Measurements from ENCODE around the gene HYCC1. TPM values are rescaled to one million over a fixed set of nuclear protein-coding genes. Genes with fewer than 3 reads are reported as not detected.
A peak's percentile ranks its signal among the peaks of the same experiment; 100 is the strongest.

The HYCC1 gene
- polyA plus RNA-seq, 1 donor (not counting 4 experiments of a cell fraction or from before 2014, with no cell fraction given) = 35.8 TPM

GRCh38 chr7:22992874-22993840 lies 20.8 kb downstream of the HYCC1 start:
- FAIRE-seq (peak; percentile 34), DNase-seq (ENCODE audit: low read depth, low spot score) (no peak)
- peaks cover 12% of the 10 kb centered on the region for H3K4me1 ChIP-seq (ENCODE audit: control insufficient read depth, extremely low read depth, insufficient read depth, low read length)
- H2AFZ ChIP-seq (ENCODE audit: control insufficient read depth, low read length) = no peak overlapping the region
- no peaks in the 10 kb centered on the region for H3K27me3 ChIP-seq (ENCODE audit: control insufficient read depth, extremely low read depth, insufficient read depth, low read length)
- no peaks in the 10 kb centered on the region for H4K20me1 ChIP-seq (ENCODE audit: control insufficient read depth, extremely low read depth, insufficient read depth, low read length)
- TF ChIP-seq EZH2 (IDR thresholded peaks at IDR 0.05; ENCODE audit: low read length) = no peak
- no peak for TF ChIP-seq CTCF (optimal IDR thresholded peaks at IDR 0.05 in 1 of 3, IDR thresholded peaks at IDR 0.05 in 1 of 3, conservative IDR thresholded peaks at IDR 0.05 in 1 of 3; ENCODE audit: extremely low read depth in 1 of 3, insufficient read depth in 2 of 3, low read length in 3 of 3)
- H3K79me2 ChIP-seq (ENCODE audit: control insufficient read depth, insufficient read depth, low read length) = peaks cover 51% of the 10 kb centered on the region
- H3K9me3 ChIP-seq (ENCODE audit: control insufficient read depth, low read depth, low read length) = no peaks in the 10 kb centered on the region
- dilution Hi-C loops (cut with MboI; ENCODE audit: extremely low pct_ligation_motif_present, low sequenced_read_pairs) = no loop called here
- no peak overlapping the region for H3K4me2 ChIP-seq (ENCODE audit: control insufficient read depth, extremely low read depth, insufficient read depth, low read depth, low read length)
- H3K4me3 ChIP-seq (ENCODE audit: control insufficient read depth in 2 of 3, extremely low read depth in 1 of 3, insufficient read depth in 2 of 3, low read depth in 1 of 3, low read length in 3 of 3) = no peak overlapping the region
- H3K9ac ChIP-seq (ENCODE audit: control insufficient read depth, extremely low read depth, insufficient read depth, low read length) = no peak overlapping the region
- H3K36me3 ChIP-seq (ENCODE audit: control insufficient read depth in 2 of 2, extremely low read depth in 1 of 2, insufficient read depth in 2 of 2, low read length in 2 of 2) = no peaks in the 10 kb centered on the region
- H3K9me1 ChIP-seq (ENCODE audit: control insufficient read depth, extremely low read depth, insufficient read depth, low read length) = no peaks in the 10 kb centered on the region
- no peak overlapping the region for H3K27ac ChIP-seq (ENCODE audit: control insufficient read depth, insufficient read depth, low read length)

- TF ChIP-seq EZH2 (IDR thresholded peaks at IDR 0.05; ENCODE audit: low read length) (no peak), CTCF (optimal IDR thresholded peaks at IDR 0.05 in 1 of 3, IDR thresholded peaks at IDR 0.05 in 1 of 3, conservative IDR thresholded peaks at IDR 0.05 in 1 of 3; ENCODE audit: extremely low read depth in 1 of 3, insufficient read depth in 2 of 3, low read length in 3 of 3) (no peak)
- no peak overlapping the region for H3K27ac ChIP-seq (ENCODE audit: control insufficient read depth, insufficient read depth, low read length)
- H3K9ac ChIP-seq (ENCODE audit: control insufficient read depth, extremely low read depth, insufficient read depth, low read length) = no peak overlapping the region
- FAIRE-seq = no peak
- H3K4me2 ChIP-seq (ENCODE audit: control insufficient read depth, extremely low read depth, insufficient read depth, low read depth, low read length) = no peak overlapping the region
- H3K9me1 ChIP-seq (ENCODE audit: control insufficient read depth, extremely low read depth, insufficient read depth, low read length) = no peaks in the 10 kb centered on the region
- no peak overlapping the region for H2AFZ ChIP-seq (ENCODE audit: control insufficient read depth, low read length)
- no peaks in the 10 kb centered on the region for H3K27me3 ChIP-seq (ENCODE audit: control insufficient read depth, extremely low read depth, insufficient read depth, low read length)
- peaks cover 42% of the 10 kb centered on the region for H3K79me2 ChIP-seq (ENCODE audit: control insufficient read depth, insufficient read depth, low read length)
- no peaks in the 10 kb centered on the region for H3K36me3 ChIP-seq (ENCODE audit: control insufficient read depth in 2 of 2, extremely low read depth in 1 of 2, insufficient read depth in 2 of 2, low read length in 2 of 2)
- no peaks in the 10 kb centered on the region for H3K4me1 ChIP-seq (ENCODE audit: control insufficient read depth, extremely low read depth, insufficient read depth, low read length)
- no peak overlapping the region for H3K4me3 ChIP-seq (ENCODE audit: control insufficient read depth in 2 of 3, extremely low read depth in 1 of 3, insufficient read depth in 2 of 3, low read depth in 1 of 3, low read length in 3 of 3)
- H4K20me1 ChIP-seq (ENCODE audit: control insufficient read depth, extremely low read depth, insufficient read depth, low read length) = no peaks in the 10 kb centered on the region
- no peaks in the 10 kb centered on the region for H3K9me3 ChIP-seq (ENCODE audit: control insufficient read depth, low read depth, low read length)
- DNase-seq (ENCODE audit: low read depth, low spot score) = no peak
- dilution Hi-C loops (cut with MboI; ENCODE audit: extremely low pct_ligation_motif_present, low sequenced_read_pairs) = no loop called here
Observed at GRCh38 chr7:22990588-22990949, 23.4 kb downstream of the HYCC1 start.
